Hepatocyte (in vitro differentiated cells): ENCODE results near the gene SLC17A9. TPM values are rescaled to one million over a fixed set of nuclear protein-coding genes. Genes with fewer than 3 reads are reported as not detected.
A peak's percentile ranks its signal among the peaks of the same experiment; 100 is the strongest.

ENCODE experiments used
- DNase-seq: peaks from one replicate; pipeline ENCODE4 v3.0.0-alpha.2; 2016; ENCODE audit warnings: low spot score
- H2AFZ ChIP-seq: fragments of 200-600 bp; sonication (generic); 2 replicates; pipeline ENCODE4 v1.6.0; 2016; ENCODE audit warnings: antibody characterized with exemption, mild to moderate bottlenecking
- H3K27ac ChIP-seq: fragments of 200-600 bp; sonication (generic); 2 replicates; pipeline ENCODE4 v1.5.1; 2016; ENCODE audit warnings: mild to moderate bottlenecking
- H3K27me3 ChIP-seq: fragments of 200-600 bp; sonication (generic); 2 replicates; pipeline ENCODE4 v1.6.1; 2016
- H3K36me3 ChIP-seq: fragments of 200-600 bp; sonication (generic); replicated peaks from 2 replicates; pipeline ENCODE4 v1.5.1; 2016; ENCODE audit warnings: low read depth; ENCODE audit not compliant: insufficient read depth
- H3K4me1 ChIP-seq: fragments of 200-600 bp; sonication (generic); 2 replicates; pipeline ENCODE4 v1.5.1; 2016; ENCODE audit warnings: mild to moderate bottlenecking, moderate library complexity; ENCODE audit not compliant: insufficient read depth
- H3K4me2 ChIP-seq: fragments of 200-600 bp; sonication (generic); 2 replicates; pipeline ENCODE4 v1.6.0; 2016
- H3K4me3 ChIP-seq: fragments of 200-600 bp; sonication (generic); 2 replicates; pipeline ENCODE4 v1.5.1; 2016; ENCODE audit warnings: mild to moderate bottlenecking
- H3K79me2 ChIP-seq: fragments of 200-600 bp; sonication (generic); 2 replicates; pipeline ENCODE4 v1.6.0; 2017; ENCODE audit warnings: mild to moderate bottlenecking
- H3K9me2 ChIP-seq: fragments of 200-600 bp; sonication (generic); replicated peaks from 2 replicates; pipeline ENCODE4 v1.6.0; 2017; ENCODE audit warnings: mild to moderate bottlenecking; ENCODE audit not compliant: insufficient read depth
- H3K9me3 ChIP-seq: fragments of 200-600 bp; sonication (generic); 2 replicates; pipeline ENCODE4 v1.5.1; 2016; ENCODE audit warnings: low read depth, mild to moderate bottlenecking
- H4K20me1 ChIP-seq: fragments of 200-600 bp; sonication (generic); 2 replicates; pipeline ENCODE4 v1.6.0; 2016; ENCODE audit warnings: mild to moderate bottlenecking; ENCODE audit not compliant: insufficient read depth, poor library complexity, severe bottlenecking
- EZH2 ChIP-seq: fragments of 200-600 bp; sonication (generic); IDR thresholded peaks from 2 replicates; pipeline ENCODE4 v1.6.1; 2016; ENCODE audit warnings: antibody characterized with exemption, mild to moderate bottlenecking, borderline replicate concordance
- EZH2phosphoT487 ChIP-seq: fragments of 200-600 bp; sonication (generic); IDR thresholded peaks from one replicate; pipeline ENCODE4 v1.6.1; 2018; ENCODE audit warnings: antibody characterized with exemption, mild to moderate bottlenecking, low read depth, moderate library complexity; ENCODE audit not compliant: unreplicated experiment, severe bottlenecking
- WGBS: methylation state at CpG from one replicate; pipeline ENCODE4 v1.1.6; 2016; ENCODE audit warnings: low lambda C conversion rate; ENCODE audit errors: missing lambda C conversion rate; 5-methylcytosine and 5-hydroxymethylcytosine counted together
- polyA plus RNA-seq: library from polyadenylated mRNA; unstranded; fragments of >200 nt; fragmentation: Nextera tagmentation; extraction: Ambion mirVana; gene quantifications from 2 replicates; pipeline ENCODE4 v1.2.1, GENCODE V29; 2016
- total RNA-seq: library from RNA; depleted of rRNA; stranded (reverse); fragments of >200 nt; gene quantifications from 2 replicates; pipeline ENCODE4 v1.2.3, GENCODE V29; 2014
- TF ChIP-seq, protein P1 (sequence below): fragments of 200-600 bp; sonication (generic); IDR thresholded peaks from 2 replicates; pipeline ENCODE4 v1.5.1; 2016; ENCODE audit warnings: antibody characterized with exemption, mild to moderate bottlenecking; ENCODE audit not compliant: poor library complexity

Gene SLC17A9
- total and polyA plus RNA-seq, 2 experiments from 2014 or later, result 26.9 to 83.9 TPM

DNA sequence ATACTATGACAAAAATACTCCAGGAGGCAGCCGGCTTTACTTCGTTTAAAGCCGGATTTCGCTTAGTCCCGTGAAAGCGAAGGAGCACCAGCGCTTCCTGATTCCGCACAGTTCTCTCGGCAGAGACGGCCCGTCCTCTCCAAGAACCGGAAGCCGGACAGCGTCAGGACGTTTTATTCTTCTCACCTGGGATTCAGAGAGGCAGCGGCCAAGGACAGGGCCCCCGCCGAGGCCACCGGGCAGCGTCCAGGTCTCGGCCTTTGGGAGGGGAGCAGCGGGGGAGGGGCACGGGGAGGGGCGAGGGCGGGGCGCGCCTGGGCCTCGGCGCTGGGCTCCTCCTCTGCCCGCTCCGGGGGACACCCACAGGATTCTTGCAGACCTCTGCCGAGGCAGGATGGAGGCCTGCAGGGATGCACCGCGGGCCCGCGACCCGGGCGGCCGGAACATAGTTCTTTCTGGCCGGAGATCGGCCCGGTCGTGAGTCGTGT is 23.4 kb upstream of the SLC17A9 start:
- Histone ChIP-seq H3K4me1 (peaks cover 27% of the 10 kb centered on the region), H2AFZ (peak overlapping the region; percentile 52), H3K4me3 (peak overlapping the region; percentile 62), H3K4me2 (peak overlapping the region; percentile 93), H3K36me3 (no peaks in the 10 kb centered on the region), H3K9me2 (no peaks in the 10 kb centered on the region), H3K27ac (peak overlapping the region; percentile 98), H3K27me3 (no peaks in the 10 kb centered on the region), H3K9me3 (no peaks in the 10 kb centered on the region), H3K79me2 (peaks cover 92% of the 10 kb centered on the region), H4K20me1 (peaks cover 45% of the 10 kb centered on the region)
- TF ChIP-seq, protein P1, sequence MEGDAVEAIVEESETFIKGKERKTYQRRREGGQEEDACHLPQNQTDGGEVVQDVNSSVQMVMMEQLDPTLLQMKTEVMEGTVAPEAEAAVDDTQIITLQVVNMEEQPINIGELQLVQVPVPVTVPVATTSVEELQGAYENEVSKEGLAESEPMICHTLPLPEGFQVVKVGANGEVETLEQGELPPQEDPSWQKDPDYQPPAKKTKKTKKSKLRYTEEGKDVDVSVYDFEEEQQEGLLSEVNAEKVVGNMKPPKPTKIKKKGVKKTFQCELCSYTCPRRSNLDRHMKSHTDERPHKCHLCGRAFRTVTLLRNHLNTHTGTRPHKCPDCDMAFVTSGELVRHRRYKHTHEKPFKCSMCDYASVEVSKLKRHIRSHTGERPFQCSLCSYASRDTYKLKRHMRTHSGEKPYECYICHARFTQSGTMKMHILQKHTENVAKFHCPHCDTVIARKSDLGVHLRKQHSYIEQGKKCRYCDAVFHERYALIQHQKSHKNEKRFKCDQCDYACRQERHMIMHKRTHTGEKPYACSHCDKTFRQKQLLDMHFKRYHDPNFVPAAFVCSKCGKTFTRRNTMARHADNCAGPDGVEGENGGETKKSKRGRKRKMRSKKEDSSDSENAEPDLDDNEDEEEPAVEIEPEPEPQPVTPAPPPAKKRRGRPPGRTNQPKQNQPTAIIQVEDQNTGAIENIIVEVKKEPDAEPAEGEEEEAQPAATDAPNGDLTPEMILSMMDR, result no peak
- TF ChIP-seq EZH2 (no peak), EZH2phosphoT487 (no peak)
- 3% methylated on average over 29 of the region's 44 CpGs for WGBS
- peak; percentile 83 for DNase-seq

DNA sequence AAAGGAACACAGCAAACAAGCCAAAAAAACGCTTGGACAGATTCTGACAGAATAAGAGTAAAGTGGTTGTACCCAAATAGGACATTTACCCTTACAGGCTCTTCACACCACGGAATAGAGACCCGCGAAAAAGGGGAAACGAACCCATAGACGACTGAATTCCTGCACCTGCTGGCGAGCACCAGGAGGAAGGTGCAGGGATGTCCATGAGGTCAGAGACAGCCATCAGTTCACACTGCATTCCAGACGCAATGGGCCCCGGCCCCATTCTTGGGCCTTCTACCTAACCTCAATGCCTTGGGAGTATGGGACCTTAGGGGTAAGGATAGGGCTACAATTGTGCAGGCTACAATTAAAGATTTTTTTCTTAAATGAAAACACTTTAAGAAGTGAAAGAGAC is 21.0 kb upstream of the SLC17A9 start:
- Histone ChIP-seq H3K9me3 (no peaks in the 10 kb centered on the region), H3K27ac (no peak overlapping the region), H3K9me2 (no peaks in the 10 kb centered on the region), H2AFZ (no peak overlapping the region), H3K4me1 (peaks cover 26% of the 10 kb centered on the region), H3K4me3 (no peak overlapping the region), H3K36me3 (no peaks in the 10 kb centered on the region), H4K20me1 (peaks cover 41% of the 10 kb centered on the region), H3K27me3 (no peaks in the 10 kb centered on the region), H3K79me2 (peaks cover 96% of the 10 kb centered on the region), H3K4me2 (no peak overlapping the region)
- WGBS, result 89% methylated on average over 9 of the region's 9 CpGs
- TF ChIP-seq EZH2phosphoT487, result no peak
- no peak for DNase-seq

DNA sequence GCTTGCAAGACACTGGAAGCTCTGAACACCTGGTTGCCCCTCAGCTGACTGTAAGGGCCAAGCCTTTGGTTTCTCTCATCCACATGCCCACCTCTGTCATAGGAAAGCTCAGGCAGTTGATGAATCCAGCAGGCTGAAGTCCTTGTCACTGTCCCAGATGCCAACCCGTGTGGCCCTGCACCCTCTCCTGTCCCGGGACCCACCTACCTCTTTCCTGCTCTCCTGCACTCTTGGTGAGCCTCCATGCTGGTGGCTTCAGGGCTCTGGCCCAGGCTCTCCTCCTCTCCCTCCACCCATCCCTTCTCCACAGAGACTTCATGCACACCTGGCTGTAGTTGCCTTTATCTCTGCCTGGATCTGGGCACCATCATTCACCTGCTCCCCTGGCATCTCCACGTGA is 18.5 kb upstream of the SLC17A9 start:
- peaks cover 43% of the 10 kb centered on the region for H4K20me1 ChIP-seq
- DNase-seq, result no peak
- H3K36me3 ChIP-seq, result no peaks in the 10 kb centered on the region
- no peak overlapping the region for H3K4me3 ChIP-seq
- H3K27ac ChIP-seq, result no peak overlapping the region
- H3K27me3 ChIP-seq, result no peaks in the 10 kb centered on the region
- no peaks in the 10 kb centered on the region for H3K9me3 ChIP-seq
- H3K79me2 ChIP-seq, result peaks cover 87% of the 10 kb centered on the region
- peaks cover 9% of the 10 kb centered on the region for H3K4me1 ChIP-seq
- TF ChIP-seq, protein P1, result no peak
- H2AFZ ChIP-seq, result no peak overlapping the region
- 55% methylated on average over 3 of the region's 3 CpGs for WGBS
- H3K9me2 ChIP-seq, result no peaks in the 10 kb centered on the region
- H3K4me2 ChIP-seq, result no peak overlapping the region

DNA sequence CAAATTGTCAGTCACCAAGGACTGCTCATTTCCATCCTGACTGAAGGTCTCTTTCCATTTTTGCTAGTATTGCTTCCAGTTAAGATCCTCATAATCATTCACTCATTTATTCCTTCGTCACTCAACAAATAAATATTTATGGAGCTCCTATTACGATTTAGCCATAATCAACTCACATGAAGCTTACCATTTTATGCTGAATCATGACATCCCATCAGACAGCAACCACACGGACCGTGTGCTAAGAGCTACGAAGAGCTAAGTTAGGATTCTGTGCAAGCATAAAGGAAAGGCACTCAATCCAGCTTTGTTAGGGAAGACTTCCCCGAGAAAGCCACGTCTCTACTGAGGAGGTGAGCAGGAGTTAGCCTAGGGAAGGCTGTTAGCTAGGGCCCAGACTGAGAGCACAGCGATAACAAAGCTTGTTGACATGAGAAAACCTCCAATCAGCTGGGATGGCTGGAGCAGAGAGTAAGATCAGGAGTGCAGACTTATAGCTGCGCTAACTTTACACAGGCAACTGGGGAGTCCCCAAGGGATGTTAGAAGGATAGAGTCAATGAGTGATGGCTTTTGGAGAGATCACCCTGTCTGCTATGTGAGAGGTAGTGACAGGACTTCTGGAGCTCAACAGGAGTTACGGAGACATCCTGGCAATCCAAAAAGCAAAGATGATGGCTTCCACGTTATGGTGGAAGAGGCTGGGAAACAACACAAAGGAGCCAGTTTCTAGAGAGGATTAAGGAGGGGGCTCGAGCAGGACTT is 17.1 kb upstream of the SLC17A9 start:
- Histone ChIP-seq H3K79me2 (peaks cover 91% of the 10 kb centered on the region), H3K27me3 (no peaks in the 10 kb centered on the region), H3K27ac (no peak overlapping the region), H3K9me2 (no peaks in the 10 kb centered on the region), H3K9me3 (no peaks in the 10 kb centered on the region), H3K4me2 (peak overlapping the region; percentile 81), H3K4me1 (peaks cover 20% of the 10 kb centered on the region), H3K36me3 (no peaks in the 10 kb centered on the region), H2AFZ (no peak overlapping the region), H4K20me1 (peaks cover 50% of the 10 kb centered on the region), H3K4me3 (no peak overlapping the region)
- TF ChIP-seq, protein P1, result no peak
- no peak for TF ChIP-seq EZH2
- no peak for TF ChIP-seq EZH2phosphoT487
- WGBS, result 88% methylated on average over 12 of the region's 12 CpGs
- DNase-seq, result no peak
